ENCODE data around the gene CFAP74.

GRCh38 chr1:1880617-1881312 is 122.8 kb downstream of the CFAP74 start:
- TF ChIP-seq CTCF (IDR thresholded peaks at IDR 0.05) (no peak), POLR2A (IDR thresholded peaks at IDR 0.05) (no peak)

Measured in thyroid gland (tissue), 4 donors.